NB4 (cell line): ENCODE results near the gene SAE1.

Source experiments
- CTCF ChIP-seq: IDR thresholded peaks from one replicate; pipeline ENCODE4 v1.5.1; 2012; ENCODE audit warnings: low read depth, low read length
- MAX ChIP-seq: IDR thresholded peaks from 2 replicates; pipeline ENCODE4 v1.6.1; 2011; ENCODE audit warnings: low read depth, low read length
- MYC ChIP-seq: IDR thresholded peaks from 2 replicates; pipeline ENCODE4 v1.6.1; 2011; ENCODE audit warnings: low read depth, low read length
- POLR2A ChIP-seq: IDR thresholded peaks from 2 replicates; pipeline ENCODE4 v1.6.1; 2011; ENCODE audit warnings: mild to moderate bottlenecking; ENCODE audit not compliant: insufficient read length; ENCODE audit errors: extremely low read depth

DNA sequence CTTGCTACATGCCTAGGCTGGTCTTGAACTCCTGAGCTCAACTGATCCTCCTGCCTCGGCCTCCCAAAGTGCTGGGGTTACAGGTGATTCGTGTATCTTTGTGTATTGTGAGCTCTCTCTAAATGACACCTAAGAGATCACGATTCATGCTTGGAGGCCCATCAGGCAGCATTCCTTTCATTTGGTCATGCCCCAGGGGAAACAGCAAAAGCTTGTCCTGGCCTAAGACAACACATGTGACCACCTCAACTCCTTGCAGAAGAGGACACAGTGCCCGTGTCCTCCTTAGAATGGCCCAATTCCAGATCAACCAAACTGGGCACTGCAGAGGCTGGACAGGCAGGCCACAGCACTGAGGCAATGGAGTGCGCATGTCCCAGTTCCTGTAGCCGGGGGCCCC, 49.5 kb upstream of the SAE1 start:
- TF ChIP-seq POLR2A = no peak
- no peak for TF ChIP-seq CTCF
- no peak for TF ChIP-seq MAX
- no peak for TF ChIP-seq MYC
